B cell (primary cell): ENCODE measurements around the gene PHLDB1. TPM values are rescaled to one million over a fixed set of nuclear protein-coding genes. Genes with fewer than 3 reads are reported as not detected.

Source experiments
- ATAC-seq: fragments of 200-7000 bp; cut with Tn5 transposase; one replicate; pipeline ENCODE4 v1.10.0; 2021; ENCODE audit warnings: low read depth, mild to moderate bottlenecking, moderate number of reproducible peaks, moderate library complexity
- CTCF ChIA-PET: fragments of 350-600 bp; sonication (Branson Sonifier 250); formaldehyde crosslinking; loops from one replicate; lab custom pipeline; 2021; ENCODE audit warnings: antibody characterized with exemption, inconsistent platforms; lab: Charles Lee
- POLR2A ChIA-PET: fragments of 350-600 bp; sonication (Branson Sonifier 250); formaldehyde crosslinking; loops from one replicate; lab custom pipeline; 2021; ENCODE audit warnings: antibody characterized with exemption; lab: Charles Lee
- DNase-seq: peaks from one replicate; pipeline ENCODE4 v3.0.0; 2013
- H2AFZ ChIP-seq: 2 replicates; pipeline ENCODE4 v1.6.1; 2012; ENCODE audit warnings: mild to moderate bottlenecking, low read depth, low read length; ENCODE audit not compliant: insufficient read depth, poor library complexity, severe bottlenecking
- H3K27ac ChIP-seq, 2 donors: 1 replicate in 1 of 2; 2 replicates in 1 of 2; pipeline ENCODE4 v1.5.1; 2012 to 2013; ENCODE audit warnings: low read length in 2 of 2, mild to moderate bottlenecking in 2 of 2, moderate library complexity in 1 of 2
- H3K27me3 ChIP-seq, 4 experiments: fragments of 200-600 bp in 1 of 4; sonication (generic) in 1 of 4; replicated peaks in 1 of 4; 1 replicate in 2 of 4; 2 replicates in 2 of 4; pipeline versions ENCODE4 v1.6.1 to v1.7.0; 2013 to 2016; ENCODE audit warnings: low read length in 3 of 4, mild to moderate bottlenecking in 2 of 4, mixed read lengths in 1 of 4, moderate library complexity in 1 of 4; ENCODE audit not compliant: insufficient read depth in 4 of 4, control insufficient read depth in 3 of 4; ENCODE audit errors: control extremely low read depth in 1 of 4
- H3K36me3 ChIP-seq, 2 experiments: replicated peaks in 1 of 2; 1 replicate in 1 of 2; 2 replicates in 1 of 2; pipeline versions ENCODE4 v1.6.1 to v1.7.1; 2013; ENCODE audit warnings: low read length in 1 of 2; ENCODE audit not compliant: insufficient read depth in 2 of 2, control insufficient read depth in 1 of 2; ENCODE audit errors: control extremely low read depth in 1 of 2, extremely low read depth in 1 of 2
- H3K4me1 ChIP-seq, 2 donors: fragments of 200-600 bp in 1 of 2; sonication (generic) in 1 of 2; 1 replicate in 1 of 2; 2 replicates in 1 of 2; pipeline versions ENCODE4 v1.5.1 to v1.6.1; 2013 to 2017; ENCODE audit warnings: low read length in 2 of 2; ENCODE audit not compliant: control insufficient read depth in 2 of 2, insufficient read depth in 2 of 2
- H3K4me2 ChIP-seq: replicated peaks from 2 replicates; pipeline ENCODE3; 2012; ENCODE audit warnings: mild to moderate bottlenecking, low read depth, low read length; ENCODE audit not compliant: poor library complexity, severe bottlenecking
- H3K4me3 ChIP-seq, 5 experiments: fragments of 200-600 bp in 1 of 5; sonication (generic) in 1 of 5; 1 replicate in 3 of 5; 2 replicates in 2 of 5; pipeline versions ENCODE4 v1.5.1 to v1.7.0; 2011 to 2016; ENCODE audit warnings: low read length in 4 of 5, mild to moderate bottlenecking in 4 of 5, low read depth in 2 of 5, control low read depth in 1 of 5, moderate library complexity in 1 of 5; ENCODE audit not compliant: insufficient read depth in 1 of 5; ENCODE audit errors: control extremely low read depth in 1 of 5, extremely low read depth in 1 of 5
- H3K79me2 ChIP-seq: fragments of 200-600 bp; sonication (generic); one replicate; pipeline ENCODE4 v1.6.0; 2016; ENCODE audit warnings: low read length; ENCODE audit not compliant: control insufficient read depth, insufficient read depth
- H3K9ac ChIP-seq: fragments of 200-600 bp; sonication (generic); 2 replicates; pipeline ENCODE4 v1.6.1; 2017; ENCODE audit warnings: mild to moderate bottlenecking, low read length, moderate library complexity
- H3K9me3 ChIP-seq, 3 donors: one replicate each; pipeline versions ENCODE4 v1.6.1 to v1.7.1; 2013; ENCODE audit warnings: low read length in 2 of 3; ENCODE audit not compliant: control insufficient read depth in 2 of 3, insufficient read depth in 1 of 3; ENCODE audit errors: control extremely low read depth in 1 of 3
- H4K20me1 ChIP-seq: 2 replicates; pipeline ENCODE4 v1.6.0; 2012; ENCODE audit warnings: mild to moderate bottlenecking, low read length; ENCODE audit not compliant: insufficient read depth, control insufficient read depth, poor library complexity, severe bottlenecking
- H3K27ac Mint-ChIP-seq: one replicate; pipeline ENCODE4 v1.8.0; 2021; ENCODE audit warnings: mixed read lengths
- H3K27me3 Mint-ChIP-seq: one replicate; pipeline ENCODE4 v1.8.0; 2021; ENCODE audit warnings: mixed read lengths
- H3K4me1 Mint-ChIP-seq: one replicate; pipeline ENCODE4 v1.8.0; 2021; ENCODE audit warnings: mixed read lengths
- H3K4me3 Mint-ChIP-seq: one replicate; pipeline ENCODE4 v1.8.0; 2021; ENCODE audit warnings: mixed read lengths
- H3K9me3 Mint-ChIP-seq: one replicate; pipeline ENCODE4 v1.8.0; 2022; ENCODE audit warnings: mixed read lengths; ENCODE audit not compliant: insufficient read depth
- CTCF ChIP-seq: fragments of 200-600 bp; IDR thresholded peaks from one replicate; pipeline ENCODE4 v1.8.0; 2022; ENCODE audit warnings: antibody characterized with exemption, mild to moderate bottlenecking
- EZH2 ChIP-seq: IDR thresholded peaks from 2 replicates; pipeline ENCODE4 v1.6.1; 2012; ENCODE audit warnings: borderline replicate concordance, low read depth, mild to moderate bottlenecking, moderate library complexity, low read length; ENCODE audit not compliant: insufficient read depth, poor library complexity, severe bottlenecking
- WGBS: methylation state at CpG from one replicate; pipeline ENCODE4 v1.1.5; 2013; ENCODE audit warnings: missing lambda C conversion rate; ENCODE audit not compliant: insufficient coverage; 5-methylcytosine and 5-hydroxymethylcytosine counted together
- intact Hi-C: fragments of 100-400 bp; cut with micrococcal nuclease; formaldehyde crosslinking; loops from one replicate; pipeline ENCODE4 v1.10.0; 2022
- polyA plus RNA-seq: library from polyadenylated mRNA; depleted of rRNA; stranded (reverse); fragments of >200 nt; gene quantifications from 2 replicates; pipeline ENCODE4 v1.2.3, GENCODE V29; 2012
- total RNA-seq, 2 donors: library from RNA; stranded (reverse); fragments of 120-200 nt in 1 of 2; gene quantifications; 1 replicate in 1 of 2; 2 replicates in 1 of 2; pipeline versions ENCODE4 v1.2.3 to v1.2.4, GENCODE V29; 2013 to 2022

Gene PHLDB1
- total and polyA plus RNA-seq, 2 donors (not counting 1 experiment from before 2014, with no cell fraction given) = 0.46 to 2.4 TPM

GRCh38 chr11:118640332-118641154 lies 33.1 kb downstream of the PHLDB1 start:
- Mint-ChIP-seq H3K27me3 (peaks cover 3% of the 10 kb centered on the region), H3K4me3 (no peak overlapping the region), H3K9me3 (no peaks in the 10 kb centered on the region), H3K27ac (no peak overlapping the region), H3K4me1 (no peaks in the 10 kb centered on the region)
- Histone ChIP-seq H3K9ac (no peak overlapping the region), H4K20me1 (no peaks in the 10 kb centered on the region), H3K4me1 (no peaks in the 10 kb centered on the region), H3K27ac (no peak overlapping the region), H3K27me3 (no peaks in the 10 kb centered on the region), H3K4me3 (no peak overlapping the region), H3K36me3 (no peaks in the 10 kb centered on the region), H3K9me3 (no peaks in the 10 kb centered on the region), H3K79me2 (no peaks in the 10 kb centered on the region), H2AFZ (no peak overlapping the region), H3K4me2 (no peak overlapping the region)
- 89% methylated on average over 5 of the region's 5 CpGs for WGBS
- CTCF ChIA-PET = no interaction called here
- POLR2A ChIA-PET = no interaction called here
- no peak for ATAC-seq
- TF ChIP-seq CTCF (no peak), EZH2 (no peak)
- intact Hi-C loops = no loop called here
- DNase-seq = no peak

GRCh38 chr11:118641397-118642019 lies 34.1 kb downstream of the PHLDB1 start:
- Mint-ChIP-seq H3K9me3 (no peaks in the 10 kb centered on the region), H3K4me3 (no peak overlapping the region), H3K4me1 (no peaks in the 10 kb centered on the region), H3K27ac (no peak overlapping the region), H3K27me3 (no peaks in the 10 kb centered on the region)
- Histone ChIP-seq H3K9me3 (no peaks in the 10 kb centered on the region), H2AFZ (no peak overlapping the region), H3K36me3 (no peaks in the 10 kb centered on the region), H3K4me1 (no peaks in the 10 kb centered on the region), H3K9ac (no peak overlapping the region), H3K4me3 (no peak overlapping the region), H3K27me3 (no peaks in the 10 kb centered on the region), H3K4me2 (no peak overlapping the region), H4K20me1 (no peaks in the 10 kb centered on the region), H3K79me2 (no peaks in the 10 kb centered on the region), H3K27ac (no peak overlapping the region)
- CTCF ChIA-PET = no interaction called here
- WGBS = 95% methylated on average over 9 of the region's 11 CpGs
- ATAC-seq (no peak), DNase-seq (no peak)
- POLR2A ChIA-PET = no interaction called here
- intact Hi-C loops = no loop called here
- TF ChIP-seq CTCF = no peak
- TF ChIP-seq EZH2 = no peak
